Hematopoietic multipotent progenitor cell (in vitro differentiated cells): ENCODE measurements around the gene ALG12. TPM values are rescaled to one million over a fixed set of nuclear protein-coding genes. Genes with fewer than 3 reads are reported as not detected.
"Not testable (repeated sequence)": the region's sequence is repeated elsewhere in the genome, so short reads cannot be mapped to it uniquely, and the experiment has no call there.

Experiments
- DNase-seq, 3 donors: peaks; one replicate each; pipeline ENCODE4 v3.0.0-alpha.2; 2011 to 2015; ENCODE audit warnings: low read depth in 2 of 3, low spot score in 2 of 3
- small RNA-seq: library from RNA; depleted of rRNA; stranded (forward); fragments of <200 nt; gene quantifications from one replicate; pipeline ENCODE3, GENCODE V24; 2012
- total RNA-seq: library from RNA; depleted of rRNA; stranded (reverse); fragments of >200 nt; gene quantifications from one replicate; pipeline ENCODE4 v1.2.3, GENCODE V29; 2012

The ALG12 gene
- total RNA-seq, 1 donor, result 35.5 TPM

- DNase-seq, result not testable (repeated sequence)
Measured at GRCh38 chr22:49852568-49852897, 65.7 kb downstream of the ALG12 start.

DNA sequence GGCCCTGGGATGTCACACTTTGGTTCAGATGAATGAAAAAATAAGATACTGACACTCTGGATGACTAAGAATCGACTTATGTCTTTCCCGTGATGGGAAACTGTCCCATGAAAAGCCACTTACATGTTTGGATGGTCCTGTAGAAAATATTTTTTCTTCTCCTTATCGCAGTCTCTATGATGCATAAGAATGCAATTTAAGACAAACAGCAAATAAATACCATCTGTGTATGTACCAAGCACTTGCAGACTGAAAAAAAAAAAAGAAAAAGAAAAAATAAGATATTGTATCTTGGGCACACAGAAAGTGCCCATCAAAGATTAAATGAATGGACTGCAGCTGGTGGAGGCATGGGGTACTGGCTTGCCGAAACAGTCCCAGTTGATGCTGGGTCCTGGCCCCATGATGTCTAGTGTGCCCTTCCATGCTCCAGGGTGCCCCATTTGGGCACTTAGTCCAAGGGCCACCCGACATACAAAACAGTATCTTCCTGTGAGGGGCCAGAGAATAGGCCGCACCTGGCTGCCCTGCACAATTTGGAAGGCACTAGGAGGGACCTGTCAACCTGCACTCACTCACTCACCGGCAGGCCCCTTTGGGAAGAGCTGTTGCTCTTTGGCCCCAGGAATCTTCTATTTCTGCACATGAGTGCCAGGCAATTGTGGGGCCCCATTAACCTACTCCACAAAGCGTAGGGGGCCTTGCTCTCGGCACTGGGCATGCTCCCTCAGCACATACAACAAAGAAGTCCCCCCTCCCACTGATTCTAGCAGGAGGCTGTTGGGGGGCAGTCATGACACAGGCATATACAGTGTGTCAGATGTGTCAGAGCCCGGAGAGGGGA, 67.1 kb downstream of the ALG12 start:
- DNase-seq, result no peak

Small RNAs within 50 kb of the gene (small RNA-seq; reads per million reads assigned to genes)
- gene MIR6821, result not detected

Other genes starting within 250 kb of the ALG12 start
- gene BRD1, start 90.6 kb downstream of the ALG12 start, total RNA-seq, result 46.0 TPM
- 31.2 TPM for gene ZBED4, start 64.6 kb downstream of the ALG12 start, total RNA-seq
- gene CRELD2, start 196 bp upstream of the ALG12 start, total RNA-seq, result 21.3 TPM
- gene PIM3, start 42.3 kb upstream of the ALG12 start, total RNA-seq, result 84.6 TPM
- gene IL17REL, start 94.3 kb upstream of the ALG12 start, total RNA-seq, result under 0.01 TPM
- 0.27 TPM for gene TTLL8, start 139.9 kb upstream of the ALG12 start, total RNA-seq
- gene MLC1, start 167.0 kb upstream of the ALG12 start, total RNA-seq, result 139 TPM
- gene MOV10L1, start 171.6 kb upstream of the ALG12 start, total RNA-seq, result 0.27 TPM